HG03175 (cell line): ENCODE data around the gene RPA4.
"Not testable (repeated sequence)": the region's sequence is repeated elsewhere in the genome, so short reads cannot be mapped to it uniquely, and the experiment has no call there.

Experiments
- ATAC-seq: cut with Tn5 transposase; IDR thresholded peaks from one replicate; pipeline ENCODE4 v1.9.1; 2021; ENCODE audit warnings: mild to moderate bottlenecking, moderate library complexity; ENCODE audit not compliant: unreplicated experiment

The RPA4 gene

GRCh38 chrX:96883608-96884007 is at the start of gene RPA4:
Gene RPA4, plus strand, starts transcription at chrX:96883908. Its CDS starts 403 bp downstream, at chrX:96884311.
- no peak for ATAC-seq

- no peak for ATAC-seq
These were observed 49.6 kb upstream of the RPA4 start for GRCh38 chrX:96834137-96834536.

- peak; percentile 81 for ATAC-seq
These were observed 47.9 kb upstream of the RPA4 start for GRCh38 chrX:96835660-96836289.

GRCh38 chrX:96837808-96838207 is 45.9 kb upstream of the RPA4 start:
- ATAC-seq, result no peak

- ATAC-seq, result no peak
These were observed 45.2 kb upstream of the RPA4 start for GRCh38 chrX:96838537-96838936.

GRCh38 chrX:96841325-96841724 is 42.4 kb upstream of the RPA4 start:
- ATAC-seq, result no peak

- not testable (repeated sequence) for ATAC-seq
These were observed 41.8 kb upstream of the RPA4 start for GRCh38 chrX:96841866-96842265.

GRCh38 chrX:96843566-96843965 is 40.1 kb upstream of the RPA4 start:
- no peak for ATAC-seq

- ATAC-seq, result no peak
These were observed 36.9 kb upstream of the RPA4 start for GRCh38 chrX:96846841-96847240.

- ATAC-seq, result not testable (repeated sequence)
These were observed 24.3 kb upstream of the RPA4 start for GRCh38 chrX:96859422-96859821.

- ATAC-seq, result no peak
These were observed 22.5 kb upstream of the RPA4 start for GRCh38 chrX:96861218-96861617.

- no peak for ATAC-seq
These were observed 22.0 kb upstream of the RPA4 start for GRCh38 chrX:96861661-96862060.

- ATAC-seq, result no peak
These were observed 319 bp downstream of the RPA4 start for GRCh38 chrX:96884027-96884426.

GRCh38 chrX:96889726-96890125 is 6.0 kb downstream of the RPA4 start:
- no peak for ATAC-seq

- no peak for ATAC-seq
These were observed 23.0 kb downstream of the RPA4 start for GRCh38 chrX:96906741-96907140.

- ATAC-seq, result no peak
These were observed 24.0 kb downstream of the RPA4 start for GRCh38 chrX:96907516-96908272.

- no peak for ATAC-seq
These were observed 25.6 kb downstream of the RPA4 start for GRCh38 chrX:96909291-96909690.

GRCh38 chrX:96918864-96919263 is 35.2 kb downstream of the RPA4 start:
- ATAC-seq, result no peak

GRCh38 chrX:96919672-96920071 is 36.0 kb downstream of the RPA4 start:
- no peak for ATAC-seq

GRCh38 chrX:96924581-96924980 is 40.9 kb downstream of the RPA4 start:
- no peak for ATAC-seq

GRCh38 chrX:96929036-96929435 is 45.3 kb downstream of the RPA4 start:
- ATAC-seq, result no peak
